GM21723 (cell line): Measurements from ENCODE around the gene DMAC2.
"Not testable (repeated sequence)": the region's sequence is repeated elsewhere in the genome, so short reads cannot be mapped to it uniquely, and the experiment has no call there.

ENCODE experiments used
- ATAC-seq: cut with Tn5 transposase; IDR thresholded peaks from one replicate; pipeline ENCODE4 v1.9.1; 2021; ENCODE audit warnings: mild to moderate bottlenecking, moderate library complexity; ENCODE audit not compliant: unreplicated experiment

The DMAC2 gene

GRCh38 chr19:41439441-41440222 lies at the start of gene DMAC2:
DMAC2 (minus strand) TSS chr19:41439912; CDS start chr19:41439899, 13 bp downstream.
- peak; percentile 92 for ATAC-seq

DNA sequence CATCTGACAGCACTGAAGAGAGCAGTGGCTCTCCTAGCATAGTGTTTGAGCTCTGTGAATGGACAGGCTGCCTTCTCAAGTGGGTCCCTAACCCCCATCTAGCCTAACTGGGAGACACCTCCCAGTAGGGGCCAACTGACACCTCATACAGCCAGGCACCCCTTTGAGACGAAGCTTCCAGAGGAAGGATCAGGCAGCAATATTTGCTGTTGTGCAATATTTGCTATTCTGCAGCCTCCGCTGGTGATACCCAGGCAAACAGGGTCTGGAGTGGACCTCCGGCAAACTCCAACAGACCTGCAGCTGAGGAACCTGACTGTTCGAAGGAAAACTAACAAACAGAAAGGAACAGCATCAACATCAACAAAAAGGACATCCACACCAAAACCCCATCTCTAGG lies 47.2 kb upstream of the DMAC2 start:
- ATAC-seq = not testable (repeated sequence)

DNA sequence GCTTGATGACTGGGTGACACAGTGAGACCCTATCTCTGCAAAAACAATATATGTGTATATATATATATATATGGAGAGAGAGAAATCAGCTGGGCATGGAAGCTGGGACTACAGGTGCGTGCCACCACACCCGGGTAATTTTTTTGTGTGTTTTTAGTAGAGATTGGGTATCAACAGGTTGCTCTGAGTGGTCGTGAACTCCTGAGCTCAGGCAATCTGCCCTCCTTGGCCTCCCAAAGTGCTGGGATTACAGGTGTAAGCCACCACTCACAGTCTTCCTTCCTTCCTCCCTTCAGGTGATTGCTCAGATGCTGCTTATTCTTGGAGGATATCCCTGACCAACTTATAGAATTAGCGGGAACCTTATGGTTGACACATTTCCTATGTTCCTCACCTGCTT lies 45.1 kb upstream of the DMAC2 start:
- ATAC-seq = no peak

DNA sequence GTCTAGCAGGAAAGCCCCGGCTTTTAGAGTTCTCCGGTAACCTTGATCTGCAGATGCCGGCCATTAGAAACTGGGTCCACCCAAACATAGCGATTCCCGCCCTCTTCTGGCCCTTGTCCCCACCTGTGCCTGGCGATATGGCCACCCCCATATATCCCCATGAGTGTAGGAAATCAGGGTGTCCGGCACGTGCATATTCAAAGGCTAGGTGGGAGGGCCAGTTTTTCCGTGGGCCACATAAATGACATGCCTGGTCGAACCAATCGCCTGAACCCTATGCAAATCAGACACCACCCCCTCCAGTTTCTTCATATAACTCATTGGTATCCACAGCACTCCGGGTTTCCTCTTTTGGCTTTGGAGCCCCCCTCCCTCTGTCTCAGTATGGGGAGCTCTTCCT lies 40.6 kb upstream of the DMAC2 start:
- no peak for ATAC-seq

GRCh38 chr19:41479757-41480191 lies 40.1 kb upstream of the DMAC2 start:
- no peak for ATAC-seq

DNA sequence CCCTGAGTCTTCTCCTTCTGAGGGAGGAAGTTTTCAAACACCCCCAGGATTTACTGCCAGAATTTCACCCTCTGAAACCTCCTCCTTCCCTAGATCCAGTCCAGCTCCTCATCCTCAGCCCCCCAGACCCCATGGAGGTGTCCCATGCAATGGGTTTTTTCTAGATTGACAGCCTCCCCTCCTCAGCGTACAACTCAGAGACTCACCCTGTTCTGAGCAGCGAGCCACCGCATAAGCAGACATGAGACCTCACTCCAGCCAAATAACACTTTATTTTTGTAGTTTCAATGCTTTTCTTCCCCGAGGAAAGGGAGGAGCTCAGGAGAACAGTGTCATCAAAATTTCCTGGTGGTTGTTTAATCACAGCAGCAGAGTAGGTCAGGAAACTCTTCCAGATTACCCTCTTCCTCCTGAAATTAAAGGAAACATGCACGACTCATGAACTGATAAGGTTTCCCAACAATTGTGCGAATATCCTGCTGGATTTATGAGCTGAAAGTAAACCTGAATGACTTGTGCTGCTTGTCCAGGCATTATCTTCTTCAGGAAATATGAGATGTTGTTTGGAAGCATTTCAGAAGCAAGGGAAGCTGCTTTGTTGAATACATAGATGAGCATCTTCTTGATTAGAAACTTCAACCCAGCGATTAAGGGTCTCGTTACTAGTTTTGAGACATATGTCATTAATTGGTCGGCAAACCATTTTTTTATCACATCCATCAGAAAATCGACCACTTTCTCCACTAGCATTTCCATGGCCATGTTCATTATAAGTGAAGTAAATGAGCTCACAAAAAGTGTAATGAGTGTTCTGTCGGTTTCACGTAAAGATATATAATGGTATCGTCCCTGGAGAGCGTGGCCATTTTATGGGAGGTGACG lies 39.4 kb upstream of the DMAC2 start:
- ATAC-seq = no peak

DNA sequence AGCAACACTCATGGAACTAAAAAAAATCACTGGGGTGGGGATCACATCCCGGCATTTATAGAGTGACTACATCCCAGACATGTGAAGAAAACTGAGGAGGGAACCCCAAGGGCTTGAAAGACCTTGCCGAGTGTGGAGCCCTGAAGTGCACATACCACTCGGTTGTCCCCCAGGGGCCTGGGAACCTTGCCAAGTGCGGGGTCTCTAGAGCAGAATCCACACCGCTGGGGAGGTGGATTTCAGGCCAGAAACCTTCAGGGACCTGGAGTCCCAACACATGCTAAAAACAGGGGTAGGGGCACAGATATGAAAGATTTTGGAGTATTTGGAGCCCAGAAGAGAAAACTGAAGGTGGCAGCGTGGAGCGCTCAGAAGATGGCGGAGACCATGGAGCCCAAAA lies 38.5 kb upstream of the DMAC2 start:
- no peak for ATAC-seq

DNA sequence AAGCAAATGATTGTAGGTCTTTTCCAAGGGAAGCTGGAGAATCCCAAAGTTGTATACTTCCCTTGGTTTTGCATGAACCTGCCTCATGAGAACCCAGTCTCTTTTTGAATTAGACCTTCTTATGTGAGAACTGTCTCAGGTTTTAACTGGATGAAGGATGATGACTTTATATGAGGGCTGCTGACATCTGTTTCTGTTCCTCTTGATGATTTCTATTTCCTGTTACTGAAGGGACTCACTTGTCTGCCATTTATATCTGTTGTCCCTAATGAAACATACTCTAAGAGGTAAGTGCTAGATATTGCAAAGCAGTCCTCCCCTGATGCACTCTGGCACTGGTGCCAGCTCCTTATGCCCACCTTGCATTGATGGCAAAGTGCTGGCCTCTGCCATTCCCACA lies 36.9 kb upstream of the DMAC2 start:
- no peak for ATAC-seq

- ATAC-seq = not testable (repeated sequence)
These were observed 23.8 kb upstream of the DMAC2 start for GRCh38 chr19:41463257-41464256.

- ATAC-seq = no peak
These were observed 22.8 kb upstream of the DMAC2 start for GRCh38 chr19:41462497-41462896.

- peak; percentile 59 for ATAC-seq
These were observed 17.5 kb upstream of the DMAC2 start for GRCh38 chr19:41457241-41457640.

- no peak for ATAC-seq
These were observed 16.7 kb upstream of the DMAC2 start for GRCh38 chr19:41456342-41456918.

- no peak for ATAC-seq
These were observed 16.2 kb upstream of the DMAC2 start for GRCh38 chr19:41455936-41456335.

DNA sequence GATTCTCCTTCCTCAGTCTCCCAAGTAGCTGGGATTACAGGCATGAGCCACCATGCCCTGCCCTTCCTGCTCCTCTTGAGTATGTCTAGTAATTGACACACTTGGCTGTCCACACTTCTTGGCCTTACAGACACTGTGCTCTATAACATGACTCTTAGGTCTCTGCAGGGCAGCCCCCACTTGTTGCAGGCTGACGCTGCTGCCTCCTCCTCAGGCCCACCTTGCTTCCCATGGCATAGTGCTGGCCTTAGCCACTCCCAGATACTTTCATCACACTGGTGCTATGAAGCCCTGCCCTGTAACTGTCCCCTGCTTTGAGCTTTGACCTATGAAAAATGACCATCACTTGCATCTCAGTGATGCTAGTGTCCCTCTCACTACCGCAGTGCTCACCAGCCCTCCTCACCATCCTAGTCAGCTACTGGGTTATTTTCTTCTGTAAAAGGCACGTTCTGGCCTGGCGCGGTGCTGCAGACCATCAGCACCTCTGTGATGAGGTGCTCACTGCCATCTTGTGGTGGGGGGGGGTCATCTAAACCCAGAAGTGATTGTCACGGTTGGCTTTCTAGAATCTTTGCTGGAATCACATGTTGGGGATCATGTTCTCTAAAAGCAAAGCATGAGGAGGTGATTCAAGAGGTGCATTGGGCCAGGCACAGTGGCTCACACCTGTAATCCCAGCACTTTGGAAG lies 13.0 kb upstream of the DMAC2 start:
- ATAC-seq = no peak

DNA sequence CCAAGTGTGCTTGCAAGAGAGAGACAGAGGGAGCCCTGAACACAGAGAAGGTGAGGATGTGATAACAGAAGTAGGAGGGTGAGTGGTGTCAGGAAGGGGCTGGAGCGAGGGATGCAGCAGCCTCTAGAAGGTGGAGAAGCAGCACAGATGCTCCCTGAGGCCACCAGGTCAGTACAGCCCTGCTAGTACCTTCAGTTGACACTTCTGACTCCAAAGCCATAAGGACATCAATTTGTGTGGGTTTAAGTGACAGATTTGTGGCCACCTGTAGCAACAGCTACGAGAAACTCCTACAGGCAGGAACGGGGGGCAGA lies 10.1 kb upstream of the DMAC2 start:
- ATAC-seq = no peak

DNA sequence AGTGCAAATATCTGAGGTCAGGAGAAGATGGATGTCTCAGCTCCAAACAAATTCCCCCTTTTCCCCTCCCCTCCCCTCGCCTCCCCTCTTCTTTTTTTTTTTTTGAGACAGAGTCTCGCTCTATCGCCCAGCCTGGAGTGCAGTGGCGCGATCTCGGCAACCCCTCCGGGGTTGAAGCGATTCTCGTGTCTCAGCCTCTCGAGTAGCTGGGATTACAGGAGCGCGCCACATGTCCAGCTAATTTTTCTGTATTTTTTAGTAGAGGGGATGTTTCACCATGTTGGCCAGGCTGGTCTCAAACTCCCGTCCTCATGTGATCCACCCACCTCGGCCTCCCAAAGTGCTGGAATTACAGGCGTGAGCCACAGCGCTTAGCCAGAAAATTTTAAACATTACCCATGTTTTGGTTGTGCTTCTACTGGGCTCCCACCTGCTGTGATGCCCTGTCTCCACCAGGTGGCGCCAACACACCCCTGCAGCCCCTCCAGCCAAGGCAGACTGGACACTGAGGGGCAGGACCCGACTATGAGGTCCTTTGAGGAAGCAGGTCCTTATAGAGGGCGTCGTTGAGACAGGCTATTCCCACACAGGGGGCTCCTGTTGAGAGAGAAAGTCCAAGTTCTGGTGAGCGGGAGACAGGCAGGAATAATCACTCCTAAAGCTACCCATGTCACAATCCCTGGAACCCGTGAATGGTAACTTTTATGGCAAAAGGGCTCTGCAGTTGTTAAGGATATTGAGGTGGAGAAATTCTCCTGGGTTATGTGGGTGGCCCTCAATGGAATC lies 9.6 kb upstream of the DMAC2 start:
- ATAC-seq = no peak

GRCh38 chr19:41447732-41448332 lies 8.1 kb upstream of the DMAC2 start:
- ATAC-seq = no peak

GRCh38 chr19:41445575-41445974 lies 5.9 kb upstream of the DMAC2 start:
- ATAC-seq = no peak
